Endodermal cell (in vitro differentiated cells): ENCODE measurements around the gene ZNF593. TPM values are rescaled to one million over a fixed set of nuclear protein-coding genes. Genes with fewer than 3 reads are reported as not detected.

Experiments used
- DNase-seq: peaks from one replicate; pipeline ENCODE4 v3.0.0-alpha.2; 2017
- H3K27ac ChIP-seq: 2 replicates; pipeline ENCODE4 v1.5.1; 2013; ENCODE audit warnings: mild to moderate bottlenecking, low read depth, low read length, moderate library complexity
- H3K27me3 ChIP-seq: 2 replicates; pipeline ENCODE4 v1.6.1; 2013; ENCODE audit warnings: mild to moderate bottlenecking, low read length, moderate library complexity; ENCODE audit not compliant: insufficient read depth, control insufficient read depth, poor library complexity, severe bottlenecking
- H3K36me3 ChIP-seq: 2 replicates; pipeline ENCODE4 v1.7.0; 2013; ENCODE audit warnings: mild to moderate bottlenecking, low read length, moderate library complexity; ENCODE audit not compliant: control insufficient read depth, insufficient read depth
- H3K4me1 ChIP-seq: one replicate; pipeline ENCODE4 v1.7.0; 2013; ENCODE audit warnings: low read length; ENCODE audit not compliant: control insufficient read depth, insufficient read depth
- H3K4me3 ChIP-seq: 2 replicates; pipeline ENCODE4 v1.5.1; 2013; ENCODE audit warnings: mild to moderate bottlenecking, low read length, moderate library complexity
- H3K9ac ChIP-seq: 2 replicates; pipeline ENCODE4 v1.6.1; 2013; ENCODE audit warnings: mild to moderate bottlenecking, low read length, moderate library complexity; ENCODE audit not compliant: poor library complexity, severe bottlenecking; ENCODE audit errors: extremely low read depth
- H3K9me3 ChIP-seq: 2 replicates; pipeline ENCODE4 v1.6.1; 2013; ENCODE audit warnings: mild to moderate bottlenecking, low read length, moderate library complexity; ENCODE audit not compliant: control insufficient read depth
- H3K27ac Mint-ChIP-seq: 2 replicates; pipeline ENCODE4 v1.8.0; 2020; ENCODE audit warnings: mixed read lengths
- H3K27me3 Mint-ChIP-seq: 2 replicates; pipeline ENCODE4 v1.8.0; 2021; ENCODE audit warnings: mild to moderate bottlenecking, mixed read lengths; ENCODE audit not compliant: insufficient read depth
- H3K36me3 Mint-ChIP-seq: 2 replicates; pipeline ENCODE4 v1.8.0; 2020; ENCODE audit warnings: low read depth, mixed read lengths
- H3K4me1 Mint-ChIP-seq: 2 replicates; pipeline ENCODE4 v1.8.0; 2020; ENCODE audit warnings: mixed read lengths
- H3K4me3 Mint-ChIP-seq: 2 replicates; pipeline ENCODE4 v1.8.0; 2020; ENCODE audit warnings: mild to moderate bottlenecking, moderate library complexity, mixed read lengths
- H3K9me3 Mint-ChIP-seq: 2 replicates; pipeline ENCODE4 v1.8.0; 2020; ENCODE audit warnings: mild to moderate bottlenecking, mixed read lengths
- CTCF ChIP-seq: fragments of 200-600 bp; sonication (generic); conservative IDR thresholded peaks from 2 replicates; pipeline ENCODE4 v1.5.0; 2021; ENCODE audit warnings: antibody characterized with exemption, mild to moderate bottlenecking
- WGBS, 2 experiments: methylation state at CpG; one replicate each; pipeline versions ENCODE4 v1.1.5 to v1.1.7; 2013; ENCODE audit warnings: missing lambda C conversion rate in 2 of 2, mixed read lengths in 1 of 2; ENCODE audit not compliant: insufficient coverage in 1 of 2, insufficient read length in 1 of 2; 5-methylcytosine and 5-hydroxymethylcytosine counted together
- total RNA-seq, 2 donors: library from RNA; stranded (reverse); fragmentation: NEBNext Ultra II Directional in 1 of 2; extraction: Animal tissue kit (Norgen Biotek cat#: 25700) in 1 of 2; gene quantifications; 2 replicates in 1 of 2; 3 replicates in 1 of 2; pipeline ENCODE4 v1.2.1, GENCODE V29; 2021

ZNF593 gene
- total RNA-seq, 2 donors from 2014 or later = 31.4 to 33.7 TPM

GRCh38 chr1:26161415-26162219 is 8.1 kb upstream of the ZNF593 start:
- Histone ChIP-seq H3K27ac (no peak overlapping the region), H3K4me3 (peak overlapping the region; percentile 60), H3K36me3 (no peaks in the 10 kb centered on the region), H3K27me3 (peaks cover 47% of the 10 kb centered on the region), H3K9me3 (no peaks in the 10 kb centered on the region), H3K9ac (peak overlapping the region; percentile 38), H3K4me1 (peaks cover 7% of the 10 kb centered on the region)
- TF ChIP-seq CTCF = peak; percentile 42
- DNase-seq = peak; percentile 86
- 4 to 5% methylated on average over 31 to 98 of the region's 98 CpGs for WGBS, 2 experiments
- no peak overlapping the region for H3K27ac Mint-ChIP-seq
- H3K4me1 Mint-ChIP-seq = peaks cover 47% of the 10 kb centered on the region
- H3K4me3 Mint-ChIP-seq = peak overlapping the region; percentile 47
- peaks cover 68% of the 10 kb centered on the region for H3K27me3 Mint-ChIP-seq
- H3K9me3 Mint-ChIP-seq = no peaks in the 10 kb centered on the region
- no peaks in the 10 kb centered on the region for H3K36me3 Mint-ChIP-seq

GRCh38 chr1:26162220-26162709 is 7.4 kb upstream of the ZNF593 start:
- 43 to 50% methylated on average over 20 to 21 of the region's 21 CpGs for WGBS, 2 experiments
- H3K9ac ChIP-seq = no peak overlapping the region
- Mint-ChIP-seq H3K9me3 (no peaks in the 10 kb centered on the region), H3K27me3 (peaks cover 70% of the 10 kb centered on the region), H3K36me3 (no peaks in the 10 kb centered on the region), H3K27ac (no peak overlapping the region), H3K4me1 (peaks cover 49% of the 10 kb centered on the region), H3K4me3 (peak overlapping the region; percentile 47)
- H3K27ac ChIP-seq = no peak overlapping the region
- TF ChIP-seq CTCF = no peak
- H3K9me3 ChIP-seq = no peaks in the 10 kb centered on the region
- H3K4me1 ChIP-seq = peaks cover 7% of the 10 kb centered on the region
- peaks cover 47% of the 10 kb centered on the region for H3K27me3 ChIP-seq
- DNase-seq = no peak
- H3K4me3 ChIP-seq = peak overlapping the region; percentile 60
- H3K36me3 ChIP-seq = no peaks in the 10 kb centered on the region

GRCh38 chr1:26163684-26164035 is 6.0 kb upstream of the ZNF593 start:
- no peak overlapping the region for H3K27ac ChIP-seq
- no peak overlapping the region for H3K4me3 ChIP-seq
- Mint-ChIP-seq H3K4me1 (peaks cover 39% of the 10 kb centered on the region), H3K27ac (no peak overlapping the region), H3K4me3 (peak overlapping the region; percentile 67), H3K9me3 (no peaks in the 10 kb centered on the region), H3K27me3 (peaks cover 73% of the 10 kb centered on the region), H3K36me3 (no peaks in the 10 kb centered on the region)
- no peak for TF ChIP-seq CTCF
- H3K36me3 ChIP-seq = no peaks in the 10 kb centered on the region
- 89 to 92% methylated on average over 9 of the region's 9 CpGs for WGBS, 2 experiments
- no peak for DNase-seq
- peaks cover 47% of the 10 kb centered on the region for H3K27me3 ChIP-seq
- H3K9ac ChIP-seq = no peak overlapping the region
- H3K4me1 ChIP-seq = peaks cover 7% of the 10 kb centered on the region
- H3K9me3 ChIP-seq = no peaks in the 10 kb centered on the region
